Spleen (tissue), 7 donors: ENCODE results near the gene DDX56.

Experiments
- POLR2A ChIP-seq, 3 donors: fragments of 450-650 bp; IDR thresholded peaks; one replicate each; pipeline ENCODE4 v1.5.1; 2017; ENCODE audit warnings: antibody characterized with exemption in 3 of 3, mild to moderate bottlenecking in 1 of 3
- POLR2AphosphoS5 ChIP-seq, 3 donors: sonication (generic); formaldehyde crosslinking; IDR thresholded peaks; one replicate each; pipeline ENCODE4 v1.5.1; 2017; ENCODE audit warnings: antibody characterized with exemption in 3 of 3
- TF ChIP-seq, protein P1 (sequence below), 11 experiments: fragments of 200-600 bp in 7 of 11; fragments of 450-650 bp in 4 of 11; sonication (generic) in 4 of 11; IDR thresholded peaks in 8 of 11; conservative IDR thresholded peaks in 3 of 11; 1 replicate in 7 of 11; 2 replicates in 4 of 11; pipeline versions ENCODE4 v1.4.0 to v1.8.0; 2016 to 2021; ENCODE audit warnings: antibody characterized with exemption in 11 of 11, inconsistent platforms in 4 of 11, mild to moderate bottlenecking in 1 of 11
- donor health status: DM: no; HTN: no; CAD: no; lungs with moderate emphysema.
- donor health status: DM: no; HTN: no; CAD: no.
- donor health status: DM: no; HTN: no; CAD: no.

GRCh38 chr7:44575054-44575453, 1.3 kb upstream of the DDX56 start:
- TF ChIP-seq, protein P1, sequence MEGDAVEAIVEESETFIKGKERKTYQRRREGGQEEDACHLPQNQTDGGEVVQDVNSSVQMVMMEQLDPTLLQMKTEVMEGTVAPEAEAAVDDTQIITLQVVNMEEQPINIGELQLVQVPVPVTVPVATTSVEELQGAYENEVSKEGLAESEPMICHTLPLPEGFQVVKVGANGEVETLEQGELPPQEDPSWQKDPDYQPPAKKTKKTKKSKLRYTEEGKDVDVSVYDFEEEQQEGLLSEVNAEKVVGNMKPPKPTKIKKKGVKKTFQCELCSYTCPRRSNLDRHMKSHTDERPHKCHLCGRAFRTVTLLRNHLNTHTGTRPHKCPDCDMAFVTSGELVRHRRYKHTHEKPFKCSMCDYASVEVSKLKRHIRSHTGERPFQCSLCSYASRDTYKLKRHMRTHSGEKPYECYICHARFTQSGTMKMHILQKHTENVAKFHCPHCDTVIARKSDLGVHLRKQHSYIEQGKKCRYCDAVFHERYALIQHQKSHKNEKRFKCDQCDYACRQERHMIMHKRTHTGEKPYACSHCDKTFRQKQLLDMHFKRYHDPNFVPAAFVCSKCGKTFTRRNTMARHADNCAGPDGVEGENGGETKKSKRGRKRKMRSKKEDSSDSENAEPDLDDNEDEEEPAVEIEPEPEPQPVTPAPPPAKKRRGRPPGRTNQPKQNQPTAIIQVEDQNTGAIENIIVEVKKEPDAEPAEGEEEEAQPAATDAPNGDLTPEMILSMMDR (IDR thresholded peaks at IDR 0.05 in 8 of 11, conservative IDR thresholded peaks at IDR 0.05 in 3 of 11) = no peak
- TF ChIP-seq POLR2AphosphoS5 (IDR thresholded peaks at IDR 0.05) (no peak), POLR2A (IDR thresholded peaks at IDR 0.05) (no peak)
